ENCODE measurements around the gene FGFR4.

FGFR4 gene

DNA sequence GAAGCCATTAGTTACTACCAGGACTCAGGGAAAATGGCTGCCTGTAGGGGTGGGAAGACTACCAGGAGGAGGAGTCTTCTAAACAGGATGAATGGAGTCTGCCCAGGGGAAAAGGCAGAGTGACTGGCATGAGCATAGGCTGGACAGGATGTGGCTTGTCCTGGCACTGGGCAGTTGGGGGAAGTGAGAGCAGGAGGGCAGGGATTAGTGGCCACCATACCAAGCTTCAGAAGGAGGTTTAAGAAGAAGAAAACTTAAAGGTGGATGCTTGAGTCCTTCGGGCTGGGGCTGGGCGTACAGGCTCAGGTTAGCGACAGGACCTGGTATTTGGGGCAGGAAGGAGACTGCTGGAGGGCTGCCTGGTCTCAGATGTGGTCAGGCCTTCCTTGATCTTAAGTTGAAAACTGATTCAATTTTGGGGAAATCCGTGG is 41.9 kb downstream of the FGFR4 start:
- peak overlapping the region in 1 of 10 experiments; percentile 0; a peak in 2 of 20 replicates for H3K4me3 ChIP-seq
- no peaks in the 10 kb centered on the region for H3K27me3 ChIP-seq
- peak overlapping the region in 3 of 11 experiments; percentile 10 to 56 (median 36); a peak in 5 of 22 replicates for H3K9ac ChIP-seq
- H3K4me1 ChIP-seq, result peaks cover 43 to 49% (median 46%) of the 10 kb centered on the region in 10 experiments
- H3K9me3 ChIP-seq (replicated peaks in 1 of 11), result no peaks in the 10 kb centered on the region
- TF ChIP-seq Cebpa-rat (IDR thresholded peaks at IDR 0.05), result no peak
- peak overlapping the region in 9 of 11 experiments; percentile 13 to 80 (median 42); a peak in 16 of 22 replicates for H3K27ac ChIP-seq
- no peaks in the 10 kb centered on the region for H4K20me1 ChIP-seq
- H3K4me2 ChIP-seq, result peak overlapping the region; percentile 50 to 84 (median 72)
- H3K36me3 ChIP-seq, result no peaks in the 10 kb centered on the region

DNA sequence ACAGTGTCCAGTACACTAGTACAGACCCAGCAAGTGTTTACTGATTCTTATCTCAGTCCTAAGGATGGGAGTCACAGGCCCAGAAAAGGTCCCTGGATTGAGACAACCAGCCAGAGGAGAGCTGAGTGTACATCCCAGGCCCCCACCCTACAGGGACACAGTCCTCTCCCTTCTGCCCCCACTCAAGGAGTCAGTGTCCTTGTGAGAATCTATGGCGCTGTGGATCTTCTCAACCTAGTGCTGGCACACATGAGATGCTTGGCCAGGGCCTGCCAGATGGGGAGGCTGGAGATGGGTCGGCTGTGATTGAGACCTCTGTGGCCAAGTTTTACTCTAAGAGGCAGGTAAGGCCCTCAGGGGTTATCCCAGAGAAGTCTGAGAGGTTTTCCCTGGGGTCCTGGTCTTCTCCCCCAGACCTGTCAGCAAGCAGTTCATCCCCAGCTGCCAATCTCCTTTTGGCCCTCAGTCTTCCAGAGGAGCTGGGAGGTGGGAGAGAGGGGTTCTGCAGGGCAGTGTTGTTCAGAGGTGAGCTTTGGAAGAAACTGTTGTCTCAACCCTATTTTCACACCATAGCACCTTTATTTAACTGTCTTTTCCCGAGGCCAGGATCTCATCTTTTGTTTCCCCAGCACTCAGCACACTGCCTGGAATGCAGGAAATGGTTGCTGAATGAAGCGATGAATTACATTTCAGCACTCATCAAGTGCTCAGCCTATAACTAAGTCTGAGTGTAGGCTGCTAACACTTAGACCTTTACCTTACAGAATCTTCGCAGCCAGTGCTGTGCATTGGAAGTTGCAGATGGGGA is 43.7 kb downstream of the FGFR4 start:
- H3K9ac ChIP-seq, result no peak overlapping the region
- peak overlapping the region in 8 of 11 experiments; percentile 12 to 83 (median 66); a peak in 12 of 22 replicates for H3K4me2 ChIP-seq
- no peaks in the 10 kb centered on the region for H4K20me1 ChIP-seq
- H3K27me3 ChIP-seq, result no peaks in the 10 kb centered on the region
- no peak overlapping the region for H3K4me3 ChIP-seq
- H3K27ac ChIP-seq, result no peak overlapping the region
- no peaks in the 10 kb centered on the region for H3K9me3 ChIP-seq (replicated peaks in 1 of 11)
- TF ChIP-seq Cebpa-rat (IDR thresholded peaks at IDR 0.05), result no peak
- H3K4me1 ChIP-seq, result peaks cover 38 to 49% (median 41%) of the 10 kb centered on the region in 10 experiments
- H3K36me3 ChIP-seq, result peaks cover under 1 to 5% (median 4%) of the 10 kb centered on the region in 11 experiments; a peak in 16 of 22 replicates

DNA sequence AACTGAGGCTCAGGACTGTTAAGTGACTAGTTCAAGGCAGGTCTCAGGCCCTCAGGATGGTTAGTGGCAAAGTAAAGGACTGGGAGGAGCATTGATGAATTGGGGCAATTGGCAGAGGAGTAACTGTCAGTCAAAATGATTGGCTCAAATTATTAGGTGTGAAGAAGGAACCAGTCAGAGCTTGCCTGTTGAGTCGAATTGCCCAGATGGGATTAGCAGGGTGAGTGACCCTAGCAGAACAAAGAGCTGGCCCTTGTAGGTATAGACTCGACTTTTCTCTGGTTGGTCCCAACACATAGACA is 44.3 kb downstream of the FGFR4 start:
- TF ChIP-seq Cebpa-rat (IDR thresholded peaks at IDR 0.05), result no peak
- no peaks in the 10 kb centered on the region for H3K9me3 ChIP-seq (replicated peaks in 1 of 11)
- no peak overlapping the region for H3K4me3 ChIP-seq

DNA sequence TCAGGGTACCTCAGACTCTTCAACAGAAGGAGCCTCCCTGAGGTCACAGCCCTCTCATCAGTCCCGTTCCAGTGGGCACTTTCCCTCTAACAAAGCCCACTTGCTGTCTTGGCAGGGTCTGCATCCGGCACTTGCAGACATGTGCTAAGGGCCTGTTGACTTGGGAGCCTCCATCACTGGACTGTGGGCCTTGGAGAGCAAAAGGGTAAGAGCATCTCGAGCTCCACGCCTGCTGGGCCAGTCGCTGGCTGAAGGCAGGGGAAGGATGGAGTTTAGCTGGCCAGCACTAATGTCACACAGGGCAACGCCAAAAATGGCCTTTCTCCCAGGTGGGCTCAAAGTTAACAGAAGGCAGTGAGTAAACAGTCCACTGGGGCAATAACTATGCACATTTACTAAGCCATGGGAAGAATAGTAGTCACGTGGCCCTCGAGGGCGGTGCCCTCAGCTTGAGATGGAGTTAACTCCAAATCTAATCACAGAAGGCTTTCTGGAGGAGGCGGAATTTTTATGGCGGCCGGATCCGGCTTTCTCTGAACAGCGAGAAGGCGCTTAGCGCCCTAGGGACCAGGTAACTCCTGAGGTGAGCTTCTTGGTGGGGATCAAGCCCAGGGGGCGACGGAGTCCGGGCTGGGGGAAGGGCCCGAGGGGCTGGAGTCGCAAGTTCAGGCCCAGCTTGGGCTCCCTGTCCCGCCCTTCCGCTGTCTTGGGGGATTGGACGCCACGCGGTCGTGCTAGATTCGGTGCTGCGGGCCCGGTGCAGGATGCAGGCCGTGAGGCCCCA is 44.8 kb downstream of the FGFR4 start:
- Histone ChIP-seq H3K4me2 (no peak overlapping the region), H3K9ac (no peak overlapping the region), H3K9me3 (replicated peaks in 1 of 11) (no peaks in the 10 kb centered on the region), H4K20me1 (no peaks in the 10 kb centered on the region), H3K4me3 (no peak overlapping the region), H3K36me3 (peaks cover 11 to 16% (median 15%) of the 10 kb centered on the region in 11 experiments; a peak in 18 of 22 replicates), H3K27ac (no peak overlapping the region), H3K4me1 (peaks cover 49 to 60% (median 52%) of the 10 kb centered on the region in 10 experiments), H3K27me3 (no peaks in the 10 kb centered on the region)
- TF ChIP-seq Cebpa-rat (IDR thresholded peaks at IDR 0.05), result no peak

More for the DNA sequence above, 44.3 kb downstream of the FGFR4 start:
- Histone ChIP-seq H3K4me2 (no peak overlapping the region), H3K36me3 (peaks cover 6 to 10% (median 9%) of the 10 kb centered on the region in 11 experiments; a peak in 18 of 22 replicates), H3K27me3 (no peaks in the 10 kb centered on the region), H4K20me1 (no peaks in the 10 kb centered on the region), H3K9ac (no peak overlapping the region), H3K4me1 (peaks cover 44 to 55% (median 46%) of the 10 kb centered on the region in 10 experiments), H3K27ac (no peak overlapping the region)

DNA sequence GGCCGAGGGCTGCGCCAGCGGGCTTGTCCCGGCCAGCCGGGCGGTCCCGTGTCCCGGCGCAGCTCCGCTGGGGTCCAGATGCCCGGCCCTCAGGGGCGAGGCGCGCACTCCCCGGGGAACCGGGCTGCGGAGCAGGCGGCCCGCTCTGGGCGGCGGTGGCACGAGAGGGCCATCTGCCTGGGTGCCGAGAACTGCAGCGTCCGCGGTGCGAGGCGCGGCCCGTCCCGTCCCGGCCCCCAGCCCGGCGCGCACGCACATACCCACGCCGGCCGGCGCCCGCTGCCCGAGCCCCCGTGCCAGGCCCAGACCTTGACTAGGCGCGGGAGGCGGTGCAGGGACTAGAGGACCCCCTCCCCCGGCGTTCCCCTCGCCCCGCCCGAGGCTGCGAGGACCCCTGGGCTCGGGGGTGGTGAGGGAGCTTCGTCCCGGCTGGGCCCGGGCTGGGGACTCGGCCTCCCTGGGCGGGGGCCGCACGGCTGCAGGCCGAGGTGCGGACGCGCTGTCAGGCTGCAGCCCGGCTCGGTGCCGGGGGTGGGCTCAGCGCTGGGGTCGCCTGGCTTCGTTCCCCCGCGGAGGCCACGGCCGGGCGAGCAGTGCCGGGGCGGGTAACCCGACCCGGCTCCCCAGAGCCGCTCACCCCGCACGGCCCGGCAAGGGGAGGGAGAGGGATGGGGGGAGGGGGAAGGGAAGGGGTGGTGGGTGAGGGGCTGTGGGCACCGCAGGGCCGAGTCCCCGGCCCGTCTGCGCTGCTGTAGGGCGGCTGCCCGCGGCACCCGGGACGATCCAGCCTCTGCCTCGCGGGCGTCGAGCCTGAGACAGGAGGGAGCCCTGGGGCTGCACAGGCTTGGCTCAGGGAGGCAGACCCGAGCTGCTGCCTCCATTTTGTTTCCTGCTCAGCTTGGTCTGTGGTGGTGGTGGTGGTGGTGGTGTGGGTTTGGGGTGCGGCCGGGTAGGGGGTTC is 45.7 kb downstream of the FGFR4 start:
- Histone ChIP-seq H4K20me1 (peaks cover 0 to 2% (median 0%) of the 10 kb centered on the region in 11 experiments; a peak in 1 of 22 replicates), H3K36me3 (peaks cover 20 to 25% (median 24%) of the 10 kb centered on the region in 11 experiments; a peak in 20 of 22 replicates), H3K4me2 (peak overlapping the region; percentile 80 to 98 (median 95); a peak in 20 of 22 replicates), H3K9me3 (replicated peaks in 1 of 11) (no peaks in the 10 kb centered on the region), H3K4me1 (peaks cover 54 to 69% (median 60%) of the 10 kb centered on the region in 10 experiments), H3K27me3 (no peaks in the 10 kb centered on the region), H3K9ac (peak overlapping the region in 10 of 11 experiments; percentile 86 to 99 (median 96); a peak in 13 of 22 replicates), H3K27ac (peak overlapping the region; percentile 84 to 97 (median 96); a peak in 20 of 22 replicates), H3K4me3 (peak overlapping the region in 2 of 10 experiments; percentile 79 to 82; a peak in 3 of 20 replicates)
- no peak for TF ChIP-seq Cebpa-rat (IDR thresholded peaks at IDR 0.05)

DNA sequence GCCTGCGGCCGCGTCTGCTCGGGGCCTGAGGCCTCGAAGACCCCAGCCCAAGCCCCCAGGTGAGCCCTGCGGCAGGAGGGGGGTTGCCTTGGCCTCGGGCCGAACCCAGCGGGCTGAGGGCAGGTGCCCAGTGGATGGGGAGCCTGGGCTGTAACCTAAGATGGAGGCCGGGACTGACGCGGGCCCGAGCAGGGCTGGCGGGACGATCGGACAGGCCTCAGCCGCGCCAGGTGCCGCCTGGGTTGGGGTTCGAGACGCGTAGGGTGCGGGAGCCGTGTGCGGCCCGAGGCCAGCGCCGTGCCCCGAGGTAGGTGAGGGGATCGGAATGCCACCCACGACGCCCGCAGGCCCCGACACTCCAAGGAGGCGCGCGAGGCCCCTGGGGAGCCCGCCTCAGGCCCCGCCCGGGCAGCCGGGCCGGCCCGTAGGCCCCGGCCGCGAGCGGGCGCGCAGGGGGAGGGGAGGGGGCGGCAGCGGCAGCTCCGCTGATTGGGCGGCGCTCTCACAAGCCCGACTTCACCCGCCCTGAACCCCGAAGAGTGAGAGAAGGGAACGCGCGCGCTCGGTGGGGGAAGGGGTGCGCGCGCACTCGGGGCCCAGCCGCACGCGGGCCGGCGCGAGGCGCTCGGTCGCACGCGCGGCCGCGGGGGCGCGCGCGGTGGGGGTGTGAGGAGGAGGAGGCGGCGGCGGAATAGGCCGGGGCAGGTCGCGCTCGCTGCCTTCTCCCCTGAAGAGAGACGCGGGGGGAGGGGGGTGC is 46.6 kb downstream of the FGFR4 start, which contains the start of gene NSD1:
Gene NSD1 (plus strand): TSS at position 678 of the 757 bp plus-strand sequence. CDS start 1,331 bp downstream, outside the sequence.
- Histone ChIP-seq H3K27me3 (no peaks in the 10 kb centered on the region), H3K4me3 (peak within 1 kb of the TSS; percentile 53 to 82 (median 76)), H3K36me3 (peaks cover 26 to 33% (median 32%) of the 10 kb centered on the region in 11 experiments), H4K20me1 (peaks cover 0 to 8% (median 0%) of the 10 kb centered on the region in 11 experiments; a peak in 3 of 22 replicates), H3K9ac (peak within 1 kb of the TSS; percentile 86 to 99 (median 96)), H3K4me2 (peak within 1 kb of the TSS; percentile 80 to 98 (median 95)), H3K4me1 (peaks cover 51 to 65% (median 61%) of the 10 kb centered on the region in 10 experiments), H3K9me3 (replicated peaks in 1 of 11) (no peaks in the 10 kb centered on the region), H3K27ac (peak within 1 kb of the TSS; percentile 84 to 97 (median 96))
- no peak for TF ChIP-seq Cebpa-rat (IDR thresholded peaks at IDR 0.05)

DNA sequence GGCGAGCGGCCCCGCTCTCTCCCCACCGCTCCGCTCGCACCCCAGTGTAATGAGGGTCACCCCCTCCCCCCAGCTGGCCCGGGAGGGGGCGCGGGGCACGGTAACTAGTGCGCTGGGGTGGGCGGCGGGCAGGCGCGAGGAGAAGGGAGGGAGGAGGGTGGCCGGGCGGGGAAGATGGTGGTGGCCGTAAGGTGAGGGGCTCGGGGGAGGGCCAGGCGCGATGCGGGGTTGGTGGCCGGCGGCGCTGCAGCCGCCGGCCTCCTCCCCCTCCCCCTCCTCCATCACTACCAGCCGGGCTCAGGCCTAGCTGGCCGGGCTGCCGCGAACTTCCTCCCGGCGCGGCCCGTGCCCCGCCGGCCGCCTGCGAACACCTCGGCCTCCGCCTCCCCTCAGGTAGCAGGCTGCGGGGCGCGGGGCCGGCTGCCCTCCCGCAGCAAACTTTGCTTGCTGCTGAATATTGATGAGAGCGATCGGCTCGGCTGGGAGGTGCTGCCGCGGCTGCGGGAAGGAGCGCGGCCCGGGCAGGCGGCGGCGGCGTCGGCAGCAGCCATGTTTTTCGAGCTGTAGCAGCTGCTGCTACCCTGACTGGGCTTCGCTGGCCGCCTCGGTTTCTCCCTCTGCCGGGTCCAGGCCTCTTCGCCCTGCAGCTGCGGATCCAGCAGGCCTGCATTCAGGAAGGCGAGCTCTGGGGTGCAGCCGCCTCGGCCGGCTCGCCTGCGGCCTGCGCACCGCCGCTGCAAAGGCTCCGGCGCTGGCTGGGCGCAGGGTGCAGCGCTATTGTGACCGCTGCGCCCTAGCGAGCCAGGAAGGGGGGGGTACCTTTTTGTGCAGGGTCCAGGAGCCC is 47.4 kb downstream of the FGFR4 start:
- peak overlapping the region; percentile 80 to 98 (median 95) for H3K4me2 ChIP-seq
- peak overlapping the region; percentile 84 to 97 (median 96) for H3K27ac ChIP-seq
- TF ChIP-seq Cebpa-rat (IDR thresholded peaks at IDR 0.05), result no peak
- no peaks in the 10 kb centered on the region for H3K9me3 ChIP-seq (replicated peaks in 1 of 11)
- H4K20me1 ChIP-seq, result peaks cover 0 to 8% (median 2%) of the 10 kb centered on the region in 11 experiments; a peak in 5 of 22 replicates
- no peaks in the 10 kb centered on the region for H3K27me3 ChIP-seq
- H3K4me3 ChIP-seq, result peak overlapping the region; percentile 53 to 82 (median 76)
- H3K9ac ChIP-seq, result peak overlapping the region; percentile 86 to 99 (median 96)
- H3K4me1 ChIP-seq, result peaks cover 43 to 57% (median 53%) of the 10 kb centered on the region in 10 experiments
- peaks cover 30 to 41% (median 37%) of the 10 kb centered on the region in 11 experiments for H3K36me3 ChIP-seq
